ENCODE measurements around the gene HOXB3. TPM values are rescaled to one million over a fixed set of nuclear protein-coding genes. Genes with fewer than 3 reads are reported as not detected.

HOXB3 gene
- polyA plus RNA-seq, 1 experiment, result 33.0 TPM

DNA sequence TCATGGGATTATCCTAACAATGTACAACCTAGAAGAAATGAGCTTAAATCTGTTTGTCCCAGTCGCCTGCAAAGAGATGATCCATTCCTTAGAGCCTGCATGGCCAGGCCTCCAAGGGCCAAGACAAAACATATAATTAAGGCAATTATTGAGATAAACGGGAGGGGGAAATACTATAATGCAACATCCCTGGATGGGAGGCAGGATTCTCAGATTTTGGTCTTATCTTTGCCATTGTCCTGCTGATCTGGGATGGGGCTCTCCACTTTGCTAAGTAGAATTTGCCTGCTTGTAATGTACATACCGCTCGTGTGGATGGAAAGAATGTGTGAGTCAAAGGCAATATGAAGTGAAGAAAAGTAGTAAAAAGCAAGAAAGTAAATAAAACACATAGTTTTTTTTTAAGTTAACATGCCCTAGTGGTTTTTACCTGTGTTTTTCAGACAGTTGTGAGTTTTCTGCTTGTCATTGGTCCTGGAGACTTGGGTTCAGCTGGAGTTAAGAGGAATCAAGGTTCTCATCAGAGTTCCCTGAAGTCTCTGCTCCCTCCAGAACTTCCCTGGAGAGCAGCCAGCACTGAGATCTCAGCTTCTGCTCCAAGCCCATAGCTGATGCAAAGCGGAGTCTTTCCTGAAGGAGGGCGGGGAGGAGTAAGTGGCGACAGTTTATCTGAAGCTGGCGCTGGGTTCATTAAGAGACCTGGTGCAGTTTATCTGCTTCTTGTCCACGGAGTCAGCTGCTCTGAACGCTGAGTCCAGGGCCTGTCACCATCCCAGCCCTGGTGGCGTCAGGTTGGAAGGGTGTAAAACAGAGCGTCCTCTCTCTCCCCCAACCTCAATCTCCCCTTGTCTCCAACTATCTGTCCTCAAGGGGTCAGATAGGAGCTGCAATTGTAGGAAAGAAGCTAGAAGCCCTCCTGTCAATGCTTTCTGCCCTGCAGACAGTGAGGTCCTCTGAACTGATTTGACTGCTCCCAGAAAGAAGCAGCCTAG is 89.3 kb downstream of the HOXB3 start:
- POLR2A ChIA-PET, result no interaction called here
- Histone ChIP-seq H3K27ac (ENCODE audit: low read depth, low read length) (no peak overlapping the region), H3K27me3 (ENCODE audit: control insufficient read depth, insufficient read depth, low read length) (no peaks in the 10 kb centered on the region)

DNA sequence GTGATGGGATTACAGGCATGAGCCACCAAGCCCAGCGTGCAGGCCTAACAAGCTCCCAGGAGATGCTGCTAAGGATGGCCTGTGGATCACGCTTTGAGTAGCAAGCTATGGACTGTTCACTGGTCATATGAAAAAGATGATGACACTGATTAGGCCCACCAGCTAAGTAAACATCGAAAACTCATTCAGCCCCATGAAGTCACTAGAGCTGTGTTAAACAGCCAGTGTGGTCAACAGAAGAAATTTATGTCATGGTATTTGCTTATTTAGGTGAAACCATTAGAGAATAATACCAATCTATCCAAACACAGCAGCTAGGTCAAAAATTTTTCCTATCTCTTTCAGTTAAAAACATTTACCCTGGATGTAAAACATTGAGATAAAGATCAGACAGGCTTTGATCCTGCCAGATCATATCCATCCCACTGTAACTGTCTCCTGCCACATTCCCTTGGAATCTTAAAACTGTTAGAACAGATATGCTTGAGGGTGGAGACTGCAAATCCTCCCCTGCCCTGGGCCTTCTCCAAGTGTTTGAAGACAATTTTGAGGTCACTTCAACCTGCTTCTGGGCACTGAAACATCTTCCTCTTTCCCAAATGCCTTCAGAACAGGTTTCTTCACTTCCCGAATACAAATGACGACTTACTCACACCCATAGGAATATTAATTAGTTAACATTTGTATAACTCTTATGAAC is 90.2 kb downstream of the HOXB3 start:
- POLR2A ChIA-PET, result interaction anchor here (0.5 kb wide), 1 partner anchor 25 kb away, joined by 8 read pairs; no protein-coding TSS in a partner anchor
- CTCF ChIA-PET, result interaction anchor here (1.4 to 1.9 kb wide), 2 partner anchors 13 to 22 kb away, joined by 4 to 8 read pairs; no protein-coding TSS in a partner anchor

More for the DNA sequence above, 89.3 kb downstream of the HOXB3 start:
- Histone ChIP-seq H3K9me3 (ENCODE audit: control insufficient read depth, insufficient read depth, low read length) (no peaks in the 10 kb centered on the region), H3K4me3 (ENCODE audit: low read depth, low read length) (no peak overlapping the region)
- TF ChIP-seq, protein P1, sequence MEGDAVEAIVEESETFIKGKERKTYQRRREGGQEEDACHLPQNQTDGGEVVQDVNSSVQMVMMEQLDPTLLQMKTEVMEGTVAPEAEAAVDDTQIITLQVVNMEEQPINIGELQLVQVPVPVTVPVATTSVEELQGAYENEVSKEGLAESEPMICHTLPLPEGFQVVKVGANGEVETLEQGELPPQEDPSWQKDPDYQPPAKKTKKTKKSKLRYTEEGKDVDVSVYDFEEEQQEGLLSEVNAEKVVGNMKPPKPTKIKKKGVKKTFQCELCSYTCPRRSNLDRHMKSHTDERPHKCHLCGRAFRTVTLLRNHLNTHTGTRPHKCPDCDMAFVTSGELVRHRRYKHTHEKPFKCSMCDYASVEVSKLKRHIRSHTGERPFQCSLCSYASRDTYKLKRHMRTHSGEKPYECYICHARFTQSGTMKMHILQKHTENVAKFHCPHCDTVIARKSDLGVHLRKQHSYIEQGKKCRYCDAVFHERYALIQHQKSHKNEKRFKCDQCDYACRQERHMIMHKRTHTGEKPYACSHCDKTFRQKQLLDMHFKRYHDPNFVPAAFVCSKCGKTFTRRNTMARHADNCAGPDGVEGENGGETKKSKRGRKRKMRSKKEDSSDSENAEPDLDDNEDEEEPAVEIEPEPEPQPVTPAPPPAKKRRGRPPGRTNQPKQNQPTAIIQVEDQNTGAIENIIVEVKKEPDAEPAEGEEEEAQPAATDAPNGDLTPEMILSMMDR (IDR thresholded peaks at IDR 0.05; ENCODE audit: low read depth, low read length), result 0 out of 2 replicates have a peak, but pooled peaks have one; percentile 20
- CTCF ChIA-PET, result interaction anchor here (0.5 to 1.9 kb wide), 5 partner anchors 11 to 44 kb away, joined by 3 to 8 read pairs (median 4); no protein-coding TSS in a partner anchor
- no peak for DNase-seq (ENCODE audit: low read depth, low spot score)

DNA sequence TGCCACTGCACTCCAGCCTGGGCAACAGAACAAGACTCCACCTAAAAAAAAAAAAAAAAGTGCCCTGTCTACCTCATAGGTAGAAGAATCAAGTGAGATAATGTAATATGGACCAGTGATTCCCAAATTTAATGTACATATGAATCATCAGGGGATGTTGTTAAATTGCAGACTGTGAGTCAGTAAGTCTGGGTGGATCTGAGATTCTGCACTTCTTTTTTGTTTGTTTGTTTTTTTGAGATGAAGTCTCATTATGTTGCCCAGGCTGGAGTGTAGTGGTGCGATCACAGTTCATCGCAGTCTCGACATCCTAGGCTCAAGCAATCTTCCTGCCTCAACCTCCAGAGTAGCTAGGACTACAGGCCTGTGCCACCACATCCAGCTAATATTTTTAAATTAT is 90.8 kb downstream of the HOXB3 start:
- ChIA-PET CTCF (no interaction called here), POLR2A (interaction anchor here (0.5 kb wide), 1 partner anchor 24 kb away, joined by 8 read pairs; no protein-coding TSS in a partner anchor)
- Histone ChIP-seq H3K4me3 (ENCODE audit: low read depth, low read length) (no peak overlapping the region), H3K27me3 (ENCODE audit: control insufficient read depth, insufficient read depth, low read length) (no peaks in the 10 kb centered on the region), H3K27ac (ENCODE audit: low read depth, low read length) (no peak overlapping the region), H3K9me3 (ENCODE audit: control insufficient read depth, insufficient read depth, low read length) (no peaks in the 10 kb centered on the region)
- no peak for DNase-seq (ENCODE audit: low read depth, low spot score)
- TF ChIP-seq, protein P1 (IDR thresholded peaks at IDR 0.05; ENCODE audit: low read depth, low read length), result no peak

More for the DNA sequence above, 90.2 kb downstream of the HOXB3 start:
- H3K9me3 ChIP-seq (ENCODE audit: control insufficient read depth, insufficient read depth, low read length), result no peaks in the 10 kb centered on the region
- no peaks in the 10 kb centered on the region for H3K27me3 ChIP-seq (ENCODE audit: control insufficient read depth, insufficient read depth, low read length)
- no peak overlapping the region for H3K27ac ChIP-seq (ENCODE audit: low read depth, low read length)
- TF ChIP-seq, protein P1 (IDR thresholded peaks at IDR 0.05; ENCODE audit: low read depth, low read length), result no peak
- H3K4me3 ChIP-seq (ENCODE audit: low read depth, low read length), result no peak overlapping the region
- no peak for DNase-seq (ENCODE audit: low read depth, low spot score)

Small RNAs within 50 kb of the gene (small RNA-seq; reads per million reads assigned to genes)
- not detected for gene MIR196A1 (ENCODE audit: insufficient read length, low read depth)

Other genes with a start within 250 kb of the HOXB3 start
- not detected in 2 replicates for gene SKAP1, start 160.0 kb downstream of the HOXB3 start, polyA plus RNA-seq (2011; rRNA removed)
- gene HOXB1, start 59.2 kb downstream of the HOXB3 start, polyA plus RNA-seq (2011; rRNA removed), result not detected in 2 replicates
- 16.3 and 17.9 TPM in 2 replicates for gene HOXB2, start 45.1 kb downstream of the HOXB3 start, polyA plus RNA-seq (2011; rRNA removed)
- 5.8 and 6.1 TPM in 2 replicates for gene HOXB4, start 11.9 kb downstream of the HOXB3 start, polyA plus RNA-seq (2011; rRNA removed)
- gene HOXB5, start 3.5 kb upstream of the HOXB3 start, polyA plus RNA-seq (2011; rRNA removed), result 9.4 and 9.8 TPM in 2 replicates
- gene HOXB6, start 14.7 kb upstream of the HOXB3 start, polyA plus RNA-seq (2011; rRNA removed), result 15.4 and 20.4 TPM in 2 replicates
- gene HOXB7, start 20.8 kb upstream of the HOXB3 start, polyA plus RNA-seq (2011; rRNA removed), result 10.1 and 11.3 TPM in 2 replicates
- gene HOXB8, start 25.1 kb upstream of the HOXB3 start, polyA plus RNA-seq (2011; rRNA removed), result 0.87 and 0.97 TPM in 2 replicates
- gene HOXB9, start 36.1 kb upstream of the HOXB3 start, polyA plus RNA-seq (2011; rRNA removed), result 0.02 TPM in 1 of 2 replicates, not detected in the other
- gene PRAC1, start 132.3 kb upstream of the HOXB3 start, polyA plus RNA-seq (2011; rRNA removed), result not detected in 2 replicates
- gene PRAC2, start 132.9 kb upstream of the HOXB3 start, polyA plus RNA-seq (2011; rRNA removed), result not detected in 2 replicates
- gene HOXB13, start 138.5 kb upstream of the HOXB3 start, polyA plus RNA-seq (2011; rRNA removed), result not detected in 2 replicates
- 0.04 and 0.06 TPM in 2 replicates for gene TTLL6, start 227.0 kb upstream of the HOXB3 start, polyA plus RNA-seq (2011; rRNA removed)
- gene CALCOCO2, start 240.8 kb upstream of the HOXB3 start, polyA plus RNA-seq (2011; rRNA removed), result 102 and 130 TPM in 2 replicates

All from AG04450 (cell line).